Smooth muscle cell of the brain vasculature (primary cell): Measurements from ENCODE around the gene KCTD10.

ENCODE experiments used
- DNase-seq: peaks from one replicate; pipeline ENCODE4 v3.0.0-alpha.2; 2012; ENCODE audit warnings: low read depth, low spot score

KCTD10 gene

GRCh38 chr12:109494348-109494881 is 17.3 kb upstream of the KCTD10 start:
- no peak for DNase-seq

DNA sequence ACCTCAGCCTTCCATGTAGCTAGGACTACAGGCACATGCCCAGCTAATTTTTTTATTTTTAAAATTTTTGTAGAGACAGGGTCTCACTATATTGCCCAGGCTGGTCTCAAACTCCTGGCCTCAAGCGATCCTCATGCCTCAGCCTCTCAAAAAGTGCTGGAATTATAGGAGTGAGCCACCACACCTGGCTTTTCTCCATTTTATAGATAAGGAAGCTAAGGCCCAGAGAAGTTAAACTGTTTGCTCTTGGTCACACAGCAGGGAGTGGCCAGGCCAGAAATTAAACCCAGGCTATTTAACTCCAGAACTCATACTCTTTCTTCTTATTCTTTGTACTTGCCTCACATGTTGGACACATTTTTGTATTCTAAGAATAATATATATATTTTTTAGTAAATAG is 16.8 kb upstream of the KCTD10 start:
- DNase-seq: no peak

- DNase-seq: no peak
Observed at GRCh38 chr12:109493090-109493489, 16.0 kb upstream of the KCTD10 start.

DNA sequence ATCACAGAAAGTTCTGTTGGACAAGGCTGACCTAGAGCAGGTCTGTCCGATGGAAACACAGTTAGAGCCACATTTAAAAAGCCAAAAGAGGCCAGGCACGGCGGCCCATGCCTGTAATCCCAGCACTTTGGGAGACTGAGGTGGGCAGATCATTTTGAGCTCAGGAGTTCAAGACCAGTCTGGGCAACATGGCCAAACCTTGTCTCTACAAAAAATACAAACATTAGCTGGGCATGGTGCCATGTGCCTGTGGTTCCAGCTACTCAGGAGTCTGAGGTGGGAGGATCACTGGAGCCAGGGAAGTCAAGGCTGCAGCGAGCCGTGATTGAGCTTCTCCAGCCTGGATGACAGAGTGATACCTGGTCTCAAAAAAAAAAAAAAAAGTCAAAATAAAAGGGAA is 15.3 kb upstream of the KCTD10 start:
- DNase-seq: no peak

- no peak for DNase-seq
Observed at GRCh38 chr12:109491671-109492070, 14.6 kb upstream of the KCTD10 start.

- DNase-seq: no peak
Observed at GRCh38 chr12:109489955-109490565, 13.0 kb upstream of the KCTD10 start.

GRCh38 chr12:109489016-109489954 is 12.2 kb upstream of the KCTD10 start:
- DNase-seq: no peak

- DNase-seq: no peak
Observed at GRCh38 chr12:109488051-109488665, 11.1 kb upstream of the KCTD10 start.

GRCh38 chr12:109487181-109488050 is 10.3 kb upstream of the KCTD10 start:
- no peak for DNase-seq

GRCh38 chr12:109485201-109485600 is 8.1 kb upstream of the KCTD10 start:
- no peak for DNase-seq

GRCh38 chr12:109483346-109483745 is 6.2 kb upstream of the KCTD10 start:
- DNase-seq: no peak

DNA sequence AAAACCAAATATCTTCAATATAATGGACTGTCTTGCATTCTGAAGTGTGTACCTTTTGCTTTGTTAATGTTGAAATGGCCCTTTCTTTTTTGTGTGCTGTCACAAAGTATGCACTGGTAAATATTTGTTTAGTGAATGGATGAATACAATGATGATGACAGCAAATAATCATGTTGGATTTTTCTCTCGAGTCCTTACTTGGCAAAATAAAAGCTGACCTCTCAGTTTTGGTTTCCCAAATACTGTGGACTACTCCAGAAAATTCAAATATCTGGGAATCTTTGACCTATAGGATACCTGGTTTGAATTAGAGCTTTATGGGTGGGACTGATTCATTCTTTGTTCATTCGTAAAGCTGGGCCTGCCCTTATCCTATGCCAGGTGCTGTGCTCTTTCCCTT is 5.8 kb upstream of the KCTD10 start:
- DNase-seq: no peak

DNA sequence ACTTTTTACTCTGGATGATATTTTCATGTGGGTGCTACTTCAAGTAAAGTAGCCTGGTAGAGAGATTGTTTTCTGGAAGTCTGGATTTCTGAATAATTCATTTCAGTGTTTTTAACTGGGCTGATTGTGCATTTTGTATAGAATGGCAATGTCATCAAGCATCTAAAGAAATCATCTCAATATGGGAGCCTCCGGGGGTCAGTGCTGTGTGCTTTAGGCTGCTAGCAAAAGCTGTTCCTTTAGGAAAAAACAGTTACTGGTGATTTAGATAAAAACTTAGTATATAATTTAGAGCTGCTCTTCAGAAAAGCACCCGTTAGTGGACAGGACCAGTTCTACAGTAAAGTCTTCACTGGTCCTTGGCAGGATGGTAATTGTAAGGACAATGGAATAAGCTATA is 5.4 kb upstream of the KCTD10 start:
- no peak for DNase-seq

GRCh38 chr12:109481863-109482262 is 4.8 kb upstream of the KCTD10 start:
- DNase-seq: no peak

DNA sequence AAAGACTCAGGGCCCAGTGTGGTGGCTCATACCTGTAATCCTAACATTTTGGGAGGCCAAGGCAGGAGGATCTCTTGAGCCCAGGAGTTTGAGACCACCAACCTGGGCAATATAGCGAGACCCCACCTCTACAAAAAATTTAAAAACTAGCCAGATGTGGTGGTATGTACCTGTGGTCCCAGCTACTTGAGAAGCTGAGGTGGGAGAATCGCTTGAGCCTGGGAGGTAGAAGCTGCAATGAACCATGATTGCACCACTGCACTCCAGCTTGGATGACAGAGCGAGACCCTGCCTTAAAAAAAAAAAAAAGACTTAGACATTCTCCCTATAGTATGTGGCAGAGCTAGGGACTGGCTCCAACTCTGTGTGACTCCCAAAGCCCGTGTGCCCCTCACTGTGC is 3.3 kb upstream of the KCTD10 start:
- no peak for DNase-seq

DNA sequence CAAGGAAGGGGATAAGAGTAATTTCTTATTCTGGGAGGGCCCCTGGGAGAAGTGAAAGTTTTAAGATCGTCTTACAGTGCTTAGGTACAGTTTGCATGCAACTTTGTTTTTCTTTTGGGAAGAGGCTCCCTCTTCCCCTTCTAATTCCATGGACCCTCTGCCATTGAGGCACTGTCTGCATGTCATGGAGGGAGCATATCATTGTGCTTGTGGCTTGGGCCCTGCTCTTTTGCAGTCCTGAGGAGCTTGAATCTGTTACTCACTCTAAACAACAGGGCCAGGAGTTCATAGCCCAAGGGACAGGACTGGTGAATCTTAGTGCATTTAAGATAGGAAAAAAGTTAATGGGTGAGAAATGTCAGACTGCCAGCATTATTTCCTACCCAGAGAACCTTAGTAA is 2.7 kb upstream of the KCTD10 start:
- DNase-seq: no peak

GRCh38 chr12:109477963-109478315 is 839 bp upstream of the KCTD10 start:
- DNase-seq: no peak

GRCh38 chr12:109476807-109477184 is 304 bp downstream of the KCTD10 start:
- no peak for DNase-seq

- DNase-seq: no peak
Observed at GRCh38 chr12:109475993-109476806, 900 bp downstream of the KCTD10 start.

- DNase-seq: no peak
Observed at GRCh38 chr12:109475121-109475520, 2.0 kb downstream of the KCTD10 start.
